Right ventricle myocardium superior (tissue), 1 donor: ENCODE measurements around the gene YEATS4. TPM values are rescaled to one million over a fixed set of nuclear protein-coding genes. Genes with fewer than 3 reads are reported as not detected.
A peak's percentile ranks its signal among the peaks of the same experiment; 100 is the strongest.

Source experiments
- ATAC-seq: fragments of 200-7000 bp; cut with Tn5 transposase; one replicate; pipeline ENCODE4 v1.9.1; 2020; ENCODE audit warnings: mild to moderate bottlenecking; ENCODE audit not compliant: poor library complexity
- DNase-seq: peaks from one replicate; pipeline ENCODE4 v3.0.0-alpha.2; 2020
- intact Hi-C: fragments of 100-400 bp; cut with DNase I; formaldehyde crosslinking; loops from one replicate; pipeline ENCODE4 v1.11.2; 2022
- total RNA-seq: library from RNA; stranded (reverse); fragmentation: NEBNext Ultra II Directional; extraction: Animal tissue kit (Norgen Biotek cat#: 25700); gene quantifications from one replicate; pipeline ENCODE4 v1.2.1, GENCODE V29; 2021
- donor health status: DM: no; HTN: yes; CAD: no; lungs with severe emphysema.

Gene YEATS4
- total RNA-seq, 1 donor from 2014 or later = 10.3 TPM

DNA sequence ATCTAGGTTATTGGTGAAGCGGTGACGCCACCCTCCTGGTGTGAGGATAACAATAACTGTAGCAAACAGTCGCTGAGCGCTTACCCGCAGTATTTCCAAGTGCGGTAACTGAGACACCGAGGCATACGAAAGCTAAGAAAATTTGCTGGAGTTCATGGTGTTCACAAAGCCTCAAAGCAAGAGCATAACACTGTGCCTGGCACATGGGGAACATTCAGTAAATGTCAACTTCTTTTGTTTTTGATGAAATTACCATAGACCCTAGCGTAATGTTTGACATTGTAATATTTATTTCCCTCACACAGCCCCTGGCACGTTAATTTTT lies 767 bp downstream of the YEATS4 start:
- intact Hi-C loops = no loop called here
- no peak for DNase-seq

DNA sequence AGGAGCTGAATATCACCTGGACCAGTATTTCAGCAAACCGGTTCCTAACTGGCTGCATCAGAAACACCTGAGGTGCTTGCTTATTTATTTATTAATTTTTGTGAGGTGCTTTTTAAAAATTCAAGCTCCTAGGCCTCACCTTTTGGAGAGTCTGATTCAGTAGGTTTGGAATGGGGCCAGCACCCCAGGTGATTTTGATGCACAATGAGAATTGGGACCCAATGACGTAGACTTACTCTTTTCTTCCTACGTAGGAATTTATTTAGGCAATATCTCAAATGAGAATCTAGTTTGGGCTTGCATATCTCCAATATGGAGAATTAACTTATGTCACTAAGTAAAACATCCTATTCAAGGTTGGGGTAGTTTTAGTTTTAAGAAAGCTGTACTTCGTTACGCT lies 7.3 kb downstream of the YEATS4 start:
- ATAC-seq (no peak), DNase-seq (no peak)
- intact Hi-C loops = no loop called here

More for the DNA sequence above, 767 bp downstream of the YEATS4 start:
- ATAC-seq = no peak

DNA sequence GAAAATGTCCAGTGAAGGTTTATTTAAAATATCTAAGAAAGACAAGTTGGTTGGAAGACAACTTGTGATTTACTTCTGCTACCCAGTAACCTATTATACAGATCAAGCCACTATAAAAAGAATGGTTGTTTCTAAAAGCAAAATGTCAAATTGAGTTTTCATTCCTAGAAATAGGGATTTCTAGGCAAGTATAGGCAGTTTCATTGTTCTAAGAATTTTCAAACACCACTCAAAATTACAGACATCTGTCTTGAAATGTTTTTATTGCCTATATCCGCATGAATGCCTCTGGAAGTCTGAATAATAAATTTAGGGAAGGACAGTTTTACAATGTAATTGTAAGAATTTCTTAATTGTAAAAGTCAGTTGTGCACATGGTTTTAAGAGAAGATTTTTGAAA lies 8.6 kb downstream of the YEATS4 start:
- no peak for DNase-seq
- no peak for ATAC-seq
- intact Hi-C loops = no loop called here

DNA sequence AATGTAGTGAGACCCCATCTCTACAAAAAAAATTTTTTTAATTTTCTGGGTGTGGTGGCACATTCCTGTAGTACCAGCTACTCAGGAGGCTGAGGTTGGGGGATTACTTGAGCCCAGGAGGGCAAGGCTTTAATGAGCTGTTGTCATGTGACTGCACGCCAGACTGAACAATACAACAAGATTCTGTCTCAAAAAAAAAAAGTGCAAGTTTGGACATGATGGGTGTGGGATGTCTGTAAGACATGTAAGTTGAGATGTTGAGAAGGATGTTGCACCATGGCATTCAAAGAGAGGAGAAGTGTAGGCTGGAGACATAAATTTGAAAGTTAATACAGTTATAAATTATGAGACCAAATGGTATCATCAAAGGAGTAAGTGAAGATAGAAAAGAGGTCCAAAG lies 23.5 kb downstream of the YEATS4 start:
- no peak for ATAC-seq
- DNase-seq = no peak
- intact Hi-C loops = loop anchor here (10.0 kb wide), 1 partner anchor 192 kb away; no protein-coding TSS in a partner anchor

DNA sequence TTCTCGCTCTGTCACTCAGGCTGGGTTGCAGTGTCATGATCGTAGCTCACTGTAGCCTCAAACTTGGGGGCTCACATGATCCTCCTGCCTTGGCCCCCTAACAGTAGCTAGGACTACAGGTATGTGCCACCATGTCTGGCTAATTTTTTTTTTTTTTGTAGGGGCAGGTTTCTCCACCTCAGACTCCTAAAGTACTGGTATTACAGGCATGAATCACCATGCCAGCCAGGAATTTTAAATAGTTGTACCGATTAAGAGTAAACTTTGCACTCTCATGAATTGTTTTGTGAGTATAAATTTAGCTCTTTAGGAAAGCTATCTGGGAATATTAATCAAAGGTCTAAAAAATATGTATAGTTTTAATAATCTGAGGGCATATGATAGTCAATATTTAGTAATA lies 25.5 kb downstream of the YEATS4 start:
- intact Hi-C loops = loop anchor here (10.0 kb wide), 1 partner anchor 190 kb away; no protein-coding TSS in a partner anchor
- no peak for DNase-seq
- no peak for ATAC-seq

DNA sequence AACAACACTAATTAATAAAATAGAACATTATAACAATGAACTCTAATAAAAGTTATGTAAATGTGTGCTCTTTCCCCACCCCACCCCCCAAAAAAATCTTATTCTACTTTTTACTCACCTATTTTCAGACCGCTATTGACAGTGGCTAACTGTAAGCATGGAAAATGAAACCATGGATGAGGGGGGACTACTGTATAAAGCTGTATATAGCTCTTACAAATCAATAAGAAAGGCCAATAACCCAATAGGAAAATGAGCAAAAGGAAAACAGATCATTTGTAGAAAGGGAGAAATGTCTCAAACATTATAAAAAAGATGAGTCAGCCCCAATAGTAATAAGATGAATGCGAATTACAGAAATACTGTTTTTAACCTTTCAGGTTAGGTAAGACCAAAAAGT lies 27.4 kb downstream of the YEATS4 start:
- no peak for DNase-seq
- intact Hi-C loops = loop anchor here (10.0 kb wide), 1 partner anchor 188 kb away; no protein-coding TSS in a partner anchor
- ATAC-seq = no peak

DNA sequence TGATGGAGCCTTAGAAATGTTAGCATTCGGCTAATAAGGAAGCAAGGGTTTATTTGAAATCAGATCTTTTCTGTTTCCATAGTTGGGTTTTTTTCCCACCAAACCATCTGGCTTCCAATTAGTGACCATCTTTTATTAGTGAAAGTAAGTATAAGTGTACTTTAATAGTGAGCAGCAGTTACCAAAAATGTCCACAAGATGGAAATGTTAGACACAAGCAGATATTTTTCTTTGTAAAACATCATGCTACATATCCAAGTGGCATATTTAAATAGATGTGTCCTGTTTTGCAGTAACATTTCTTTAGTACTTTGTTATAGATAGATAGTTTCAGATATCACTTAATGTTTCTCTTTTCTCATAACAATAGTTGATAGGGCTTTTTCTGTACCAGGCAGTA lies 28.8 kb downstream of the YEATS4 start:
- DNase-seq (no peak), ATAC-seq (peak; percentile 59)
- intact Hi-C loops = loop anchor here (10.0 kb wide), 1 partner anchor 186 kb away; no protein-coding TSS in a partner anchor

DNA sequence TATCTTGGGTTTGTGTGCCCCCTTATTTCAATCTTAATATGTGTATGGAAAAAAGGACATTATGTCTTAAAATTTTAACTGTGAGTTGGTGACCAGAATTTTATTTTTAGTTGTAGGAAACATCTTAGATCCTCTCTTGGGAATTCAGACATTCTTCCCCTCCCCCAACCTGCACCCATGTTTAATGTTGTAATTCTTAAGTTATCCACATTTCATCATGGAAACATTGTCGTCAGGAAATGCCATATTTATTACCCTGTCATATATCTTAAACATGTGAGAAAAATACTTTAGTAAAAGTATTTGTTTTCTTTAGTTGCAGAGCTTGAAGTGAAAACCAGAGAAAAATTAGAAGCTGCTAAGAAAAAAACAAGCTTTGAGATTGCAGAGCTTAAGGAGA lies 30.3 kb downstream of the YEATS4 start:
- DNase-seq (no peak), ATAC-seq (no peak)
- intact Hi-C loops = loop anchor here (10.0 kb wide), 1 partner anchor 185 kb away; no protein-coding TSS in a partner anchor

DNA sequence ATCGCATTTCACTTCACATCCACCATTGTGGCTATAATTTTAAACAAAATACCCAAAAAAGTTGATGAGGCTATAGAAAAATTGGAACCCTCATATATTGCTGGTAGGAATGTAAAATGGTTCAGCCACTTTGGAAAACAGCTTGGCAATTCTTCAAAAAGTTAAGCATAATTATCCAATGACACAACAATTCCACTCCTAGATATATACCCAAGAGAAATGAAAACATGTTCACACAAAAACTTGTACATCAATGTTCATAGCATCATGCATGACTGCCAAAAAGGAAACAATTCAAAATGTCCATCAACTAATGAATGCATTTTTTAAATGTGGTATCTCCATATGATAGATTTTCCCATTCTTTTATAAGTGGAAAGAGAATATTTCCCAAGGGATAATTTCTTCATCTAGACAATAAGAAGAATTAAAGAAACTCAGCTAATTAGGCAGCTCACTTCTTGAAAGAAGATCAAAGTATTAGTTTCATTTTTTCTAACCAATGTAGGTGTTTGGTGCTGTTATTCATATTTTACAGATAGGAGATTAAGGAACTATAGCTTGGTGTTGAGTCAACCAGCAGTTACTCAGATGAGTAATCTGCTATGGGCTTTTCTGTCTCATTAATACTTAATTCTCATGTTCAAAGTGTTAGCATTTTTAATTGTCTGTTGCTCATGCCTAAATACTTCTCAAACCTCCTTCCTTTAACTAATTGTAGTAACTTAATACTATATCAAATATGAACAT lies 32.8 kb downstream of the YEATS4 start:
- intact Hi-C loops = no loop called here
- no peak for DNase-seq
- ATAC-seq = no peak

DNA sequence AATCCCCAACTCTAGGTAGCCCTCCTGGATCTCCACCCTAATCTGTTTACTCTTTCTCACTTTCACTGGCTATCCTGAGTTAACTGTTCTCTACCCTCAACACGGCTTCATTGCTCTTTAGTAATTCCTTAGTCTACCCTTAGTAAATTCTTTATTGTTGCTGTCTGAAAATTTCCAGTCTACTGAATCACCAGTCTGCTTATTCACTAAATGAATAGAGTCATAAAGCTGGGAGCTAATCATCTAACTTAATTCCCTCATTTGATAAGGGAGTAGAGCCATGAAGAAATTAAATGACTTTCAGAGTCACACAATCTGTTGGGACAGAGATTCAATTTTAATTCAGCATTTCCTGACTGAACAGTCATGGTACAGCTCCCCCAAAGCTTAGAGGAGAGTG lies 36.5 kb downstream of the YEATS4 start:
- no peak for DNase-seq
- no peak for ATAC-seq
- intact Hi-C loops = no loop called here

DNA sequence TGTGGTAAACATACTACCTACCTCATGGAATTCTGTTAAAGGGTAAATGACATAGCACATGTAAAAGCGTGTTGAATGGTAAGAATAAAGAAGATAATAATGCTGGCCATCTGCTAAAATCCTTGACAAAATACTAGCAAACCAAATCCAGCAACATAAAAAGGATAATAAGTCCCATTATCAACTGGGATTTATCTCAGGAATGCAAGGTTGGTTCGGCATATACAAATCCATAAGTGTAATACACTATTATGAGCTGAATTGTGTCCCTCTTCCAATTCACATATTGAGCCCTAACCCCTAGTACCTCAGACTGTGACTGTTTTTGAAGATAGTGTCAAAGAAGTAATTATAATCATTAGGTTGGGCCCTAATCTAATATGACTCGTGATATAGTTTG lies 37.4 kb downstream of the YEATS4 start:
- intact Hi-C loops = no loop called here

DNA sequence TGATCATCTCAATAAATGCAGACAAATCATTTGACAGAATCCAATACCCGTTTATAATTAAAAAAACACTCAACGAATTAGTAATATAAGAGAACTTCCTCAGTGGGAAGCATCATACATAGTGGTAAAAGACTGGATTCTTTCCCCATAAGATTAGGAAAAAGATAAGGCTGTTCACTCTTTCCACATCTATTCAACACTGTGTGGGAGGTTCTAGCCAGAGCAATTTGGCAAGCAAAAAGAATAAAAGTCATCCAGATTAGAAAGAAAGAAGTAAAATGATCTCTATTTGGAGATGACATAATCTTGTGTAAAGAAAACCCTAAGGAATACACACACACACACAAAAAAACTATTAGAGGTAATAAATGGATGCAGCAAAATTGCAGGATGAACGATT lies 38.4 kb downstream of the YEATS4 start:
- ATAC-seq (no peak), DNase-seq (no peak)
- intact Hi-C loops = no loop called here

More for the DNA sequence above, 37.4 kb downstream of the YEATS4 start:
- ATAC-seq (no peak), DNase-seq (no peak)

DNA sequence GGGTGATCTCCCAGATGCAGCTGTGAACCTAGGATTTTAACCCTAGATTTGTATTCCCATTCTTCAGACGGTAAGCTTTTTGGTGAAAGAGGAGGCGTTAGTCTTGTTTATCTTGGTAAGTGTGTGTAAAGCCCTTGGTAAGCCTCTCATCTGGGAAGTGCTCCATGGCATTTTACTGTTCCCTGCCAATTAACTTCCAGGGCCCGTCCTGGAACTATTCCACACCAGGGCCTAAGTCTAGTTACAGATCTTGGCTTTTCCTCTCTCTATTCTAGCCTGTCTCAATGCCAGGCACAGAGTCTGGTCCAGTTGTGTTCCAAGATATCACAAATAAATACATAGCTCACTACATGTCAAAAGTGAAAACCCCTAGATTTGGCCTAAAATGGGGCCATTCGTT lies 42.4 kb downstream of the YEATS4 start:
- intact Hi-C loops = no loop called here
- DNase-seq (peak; percentile 46), ATAC-seq (peak; percentile 88)

DNA sequence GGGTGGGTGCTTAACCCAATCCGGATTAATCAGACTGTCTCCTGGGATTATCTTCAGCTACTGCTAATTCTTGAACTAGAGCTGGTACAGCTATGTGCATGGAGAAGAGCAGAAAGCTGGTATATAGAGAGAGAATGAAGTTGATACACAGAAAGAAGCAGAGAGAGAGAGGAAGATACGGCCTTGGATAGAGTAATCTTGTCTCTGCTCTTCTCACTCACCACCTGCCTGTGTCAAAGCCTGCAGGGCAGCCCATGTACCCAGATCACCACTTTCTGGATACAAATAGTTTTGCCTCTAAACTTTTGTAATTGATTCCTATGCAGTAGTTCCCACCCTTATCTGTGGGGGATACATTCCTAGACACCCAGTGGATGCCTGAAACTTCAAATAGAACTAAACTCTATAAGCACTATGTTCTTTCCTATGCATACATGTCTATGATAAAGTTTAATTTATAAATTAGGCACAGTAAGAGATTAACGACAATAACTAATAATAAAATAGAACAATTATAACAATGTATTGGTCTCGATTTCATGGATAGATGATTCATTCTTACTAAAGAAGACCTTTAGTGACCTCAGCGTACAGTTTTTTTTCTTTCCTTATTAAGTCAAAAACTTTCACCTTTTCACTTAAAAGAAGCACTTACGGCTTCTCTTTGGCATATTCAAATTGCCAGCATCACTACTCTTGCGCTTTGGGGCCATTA lies 45.5 kb downstream of the YEATS4 start:
- intact Hi-C loops = no loop called here
- no peak for DNase-seq
- no peak for ATAC-seq

DNA sequence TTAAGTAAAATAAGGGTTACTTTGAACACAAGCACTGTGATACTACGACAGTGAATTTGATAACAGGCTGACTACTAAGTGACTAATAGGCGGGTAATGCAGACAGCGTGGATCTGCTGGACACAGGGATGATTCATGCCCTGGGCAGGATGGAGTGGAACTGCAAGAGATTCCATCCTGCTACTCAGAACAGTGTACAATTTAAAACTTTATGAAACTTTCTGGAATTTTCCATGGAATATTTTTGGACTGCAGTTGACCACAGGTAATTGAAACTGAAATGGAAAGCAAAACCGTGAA lies 46.0 kb downstream of the YEATS4 start:
- DNase-seq (no peak), ATAC-seq (no peak)
- intact Hi-C loops = no loop called here

DNA sequence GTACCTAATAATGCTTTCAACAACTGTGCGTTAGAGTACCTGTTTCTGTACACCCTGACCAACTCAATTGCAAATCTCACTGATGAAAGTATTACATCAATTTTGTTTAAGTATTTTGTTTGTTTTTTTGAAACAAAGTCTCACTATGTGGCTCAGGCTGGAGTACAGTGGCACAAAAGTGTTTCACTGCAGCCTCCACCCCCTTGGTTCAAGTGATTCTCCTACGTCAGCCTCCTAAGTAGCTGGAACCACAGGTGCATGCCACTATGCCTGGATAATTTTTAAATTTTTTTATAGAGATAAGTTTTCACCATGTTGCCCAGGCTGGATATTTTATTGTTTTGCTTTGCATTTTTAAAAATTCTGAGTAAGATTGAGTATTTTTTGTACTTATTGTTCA lies 46.7 kb downstream of the YEATS4 start:
- intact Hi-C loops = no loop called here
- ATAC-seq = no peak
- no peak for DNase-seq

DNA sequence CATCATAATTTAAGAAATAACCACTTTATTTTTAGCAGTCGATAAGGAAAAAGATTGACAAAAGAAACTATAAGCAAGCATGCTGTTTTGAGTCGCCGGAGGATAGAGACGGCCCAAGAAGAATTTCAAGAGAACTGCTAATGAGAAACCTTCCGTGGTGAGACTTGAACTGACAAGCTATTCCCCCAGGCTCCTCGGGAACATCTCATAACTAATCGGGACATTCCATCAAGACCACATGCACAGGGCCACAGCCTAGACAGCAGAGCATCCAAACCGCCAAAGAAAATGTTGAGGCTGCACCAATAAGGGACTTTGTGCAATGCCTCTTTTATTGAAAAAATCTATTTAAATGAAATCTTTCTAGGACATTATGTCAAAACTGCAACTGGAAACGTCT lies 51.0 kb downstream of the YEATS4 start:
- DNase-seq (no peak), ATAC-seq (no peak)
- intact Hi-C loops = no loop called here

DNA sequence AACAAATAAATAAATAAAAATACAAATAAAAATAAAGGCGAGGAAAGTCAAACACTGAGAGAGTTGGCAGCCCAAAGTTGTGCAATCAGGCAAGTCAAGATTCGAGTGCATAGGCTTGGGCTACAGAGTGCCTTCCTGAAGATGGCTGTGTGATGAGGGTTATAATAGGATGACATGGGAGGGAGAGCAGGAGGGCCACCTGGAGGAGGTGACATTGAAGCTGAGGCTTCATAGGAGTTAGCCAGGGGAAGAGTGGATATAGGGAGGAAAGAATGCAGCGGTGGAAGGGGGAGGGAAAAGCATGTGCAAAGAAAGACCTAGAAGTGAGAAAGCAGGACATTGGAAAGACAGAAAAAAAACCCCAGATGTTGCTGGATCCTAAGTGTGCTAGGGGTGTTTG lies 53.1 kb downstream of the YEATS4 start:
- intact Hi-C loops = no loop called here
- ATAC-seq = no peak
- DNase-seq = no peak

DNA sequence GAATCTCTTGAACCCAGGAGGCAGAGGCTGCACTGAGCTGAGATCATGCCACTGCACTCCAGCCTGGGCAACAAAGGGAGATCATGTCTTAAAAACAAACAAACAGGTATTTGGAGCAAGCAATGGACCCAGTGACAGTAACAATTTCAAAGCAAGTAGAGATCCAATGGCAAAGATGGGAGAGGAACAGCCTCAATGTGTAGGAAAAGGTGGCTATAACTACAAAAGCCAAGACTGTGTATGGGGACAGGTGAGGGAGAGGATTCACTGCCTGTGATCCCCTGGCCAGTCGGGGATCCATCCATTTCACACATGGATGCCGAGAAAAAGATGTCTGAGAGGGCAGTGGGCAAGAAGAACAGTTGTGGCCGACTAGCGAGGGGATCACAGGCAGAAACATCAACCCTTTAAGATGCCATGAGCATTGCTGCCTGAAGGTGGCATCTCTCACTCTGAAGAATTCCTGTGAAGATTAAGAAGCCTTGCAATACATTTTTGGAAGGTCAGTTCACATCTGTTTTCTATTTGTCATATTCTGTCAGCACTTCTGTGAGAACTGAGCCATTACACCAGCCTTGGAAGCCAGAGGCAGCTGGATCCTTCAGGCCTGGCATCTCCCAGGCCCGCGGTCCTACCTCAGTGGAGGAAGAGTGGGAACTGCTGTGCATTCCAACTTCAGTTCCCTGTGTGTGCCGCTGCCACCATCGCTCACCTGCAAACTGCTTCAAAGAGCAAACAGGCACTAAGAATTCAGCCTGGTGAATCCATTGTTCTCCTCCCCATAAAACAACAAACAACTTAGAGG lies 56.1 kb downstream of the YEATS4 start:
- ATAC-seq (peak; percentile 92), DNase-seq (peak; percentile 61)
- intact Hi-C loops = loop anchor here (5.0 kb wide), 1 partner anchor 157 kb away; no protein-coding TSS in a partner anchor

DNA sequence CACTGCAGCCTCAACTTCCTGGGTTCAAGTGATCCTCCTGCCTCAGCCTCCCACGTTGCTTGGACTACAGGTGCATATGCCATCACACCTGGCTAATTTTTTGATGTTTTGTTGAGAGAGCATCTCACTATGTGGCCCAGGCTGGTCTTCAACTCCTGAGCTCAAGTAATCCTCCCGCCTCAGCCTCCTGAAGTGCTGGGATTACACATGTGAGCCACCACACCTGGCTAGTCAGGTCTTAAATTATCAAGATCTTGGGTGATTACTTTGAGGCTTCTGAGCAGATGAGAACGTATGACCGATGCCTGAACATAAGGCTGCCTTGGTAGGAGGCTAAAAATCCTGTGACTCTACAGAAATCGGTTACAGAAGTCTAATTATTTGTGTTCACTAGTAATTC lies 57.7 kb downstream of the YEATS4 start:
- intact Hi-C loops = loop anchor here (5.0 kb wide), 1 partner anchor 155 kb away; no protein-coding TSS in a partner anchor
- ATAC-seq (no peak), DNase-seq (no peak)
